ENCODE results near the gene MRPL30.
"Not testable (repeated sequence)": the region's sequence is repeated elsewhere in the genome, so short reads cannot be mapped to it uniquely, and the experiment has no call there.

Gene MRPL30

GRCh38 chr2:99183025-99183424 lies 2.0 kb downstream of the MRPL30 start:
- no peak for TF ChIP-seq Cebpa-rat (IDR thresholded peaks at IDR 0.05)
- Histone ChIP-seq H3K4me1 (peaks cover 25% of the 10 kb centered on the region), H3K36me3 (peaks cover 20% of the 10 kb centered on the region), H3K27me3 (no peaks in the 10 kb centered on the region), H3K4me3 (no peak overlapping the region), H3K9me3 (no peaks in the 10 kb centered on the region), H4K20me1 (peaks cover 46% of the 10 kb centered on the region), H3K27ac (no peak overlapping the region), H3K4me2 (no peak overlapping the region), H3K9ac (no peak overlapping the region)

DNA sequence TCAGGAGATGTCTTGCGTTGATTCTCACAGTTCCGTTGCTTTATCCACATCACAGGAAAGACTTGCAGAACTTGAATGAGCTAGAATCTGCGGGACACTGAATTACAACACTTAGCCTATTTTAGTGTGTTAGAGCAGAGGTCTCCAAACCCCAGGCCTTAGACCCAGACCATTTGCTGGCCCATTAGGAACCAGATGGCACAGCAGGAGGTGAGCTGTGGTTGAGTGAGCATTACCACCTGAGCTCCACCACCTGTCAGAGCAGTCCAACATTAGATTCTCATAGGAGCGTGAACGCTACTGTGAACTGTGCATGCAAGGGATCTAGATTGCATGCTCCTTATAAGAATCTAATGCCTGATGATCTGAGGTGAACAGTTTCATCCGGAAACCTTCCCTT lies 3.8 kb downstream of the MRPL30 start:
- Histone ChIP-seq H3K36me3 (peaks cover 36% of the 10 kb centered on the region), H3K9ac (no peak overlapping the region), H3K4me2 (no peak overlapping the region), H3K4me3 (no peak overlapping the region), H3K4me1 (peaks cover 16% of the 10 kb centered on the region), H3K27ac (no peak overlapping the region), H3K27me3 (no peaks in the 10 kb centered on the region), H3K9me3 (no peaks in the 10 kb centered on the region), H4K20me1 (peaks cover 43% of the 10 kb centered on the region)
- TF ChIP-seq Cebpa-rat (IDR thresholded peaks at IDR 0.05), result no peak

DNA sequence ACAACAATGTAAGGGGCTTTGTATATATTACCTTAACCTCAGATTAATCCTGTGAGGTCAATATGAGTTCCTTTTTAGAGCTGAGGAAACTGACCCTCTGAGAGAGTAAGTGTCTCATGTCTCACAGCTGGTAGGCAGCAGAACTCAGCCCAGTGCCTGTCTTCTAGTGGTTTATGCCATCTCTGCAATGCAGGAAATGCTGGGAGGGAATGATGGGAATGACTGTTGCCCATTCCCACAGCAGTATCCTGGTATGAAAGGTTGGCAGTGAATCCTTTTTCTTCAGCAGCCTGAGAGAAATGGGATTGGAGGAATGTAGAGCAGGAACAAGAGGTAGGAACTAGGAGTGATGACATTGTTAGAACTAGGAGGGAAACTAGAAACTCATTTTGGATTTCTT lies 6.0 kb downstream of the MRPL30 start:
- H4K20me1 ChIP-seq, result peaks cover 43% of the 10 kb centered on the region
- no peak overlapping the region for H3K4me3 ChIP-seq
- no peaks in the 10 kb centered on the region for H3K27me3 ChIP-seq
- peaks cover 5% of the 10 kb centered on the region for H3K4me1 ChIP-seq
- no peak for TF ChIP-seq Cebpa-rat (IDR thresholded peaks at IDR 0.05)
- no peak overlapping the region for H3K9ac ChIP-seq
- H3K4me2 ChIP-seq, result no peak overlapping the region
- H3K9me3 ChIP-seq, result no peaks in the 10 kb centered on the region
- peaks cover 58% of the 10 kb centered on the region for H3K36me3 ChIP-seq
- H3K27ac ChIP-seq, result no peak overlapping the region

DNA sequence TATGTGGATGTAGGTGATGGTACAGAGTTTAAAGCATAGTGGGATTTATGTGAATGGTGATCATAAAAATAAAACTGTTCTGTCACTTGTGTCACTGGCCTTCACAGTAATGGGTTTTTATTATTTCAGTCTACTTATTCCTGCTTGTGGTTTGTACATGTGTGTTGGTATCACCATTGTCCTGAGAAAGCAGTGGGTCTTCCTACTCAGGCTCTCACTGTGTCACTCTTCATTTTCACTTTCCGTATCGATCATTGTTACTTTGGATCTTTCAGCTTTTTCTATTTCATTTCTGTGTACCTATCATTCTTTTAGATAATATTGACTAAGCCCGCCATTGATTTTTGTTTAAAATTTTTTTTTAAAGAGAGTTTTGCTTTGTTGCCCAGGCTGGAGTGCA lies 7.4 kb downstream of the MRPL30 start:
- H3K4me1 ChIP-seq, result no peaks in the 10 kb centered on the region
- H4K20me1 ChIP-seq, result peaks cover 43% of the 10 kb centered on the region
- H3K4me3 ChIP-seq, result no peak overlapping the region
- no peak overlapping the region for H3K27ac ChIP-seq
- H3K9ac ChIP-seq, result no peak overlapping the region
- H3K4me2 ChIP-seq, result no peak overlapping the region
- H3K27me3 ChIP-seq, result no peaks in the 10 kb centered on the region
- H3K9me3 ChIP-seq, result no peaks in the 10 kb centered on the region
- H3K36me3 ChIP-seq, result peaks cover 68% of the 10 kb centered on the region
- TF ChIP-seq Cebpa-rat (IDR thresholded peaks at IDR 0.05), result no peak

- H3K4me1 ChIP-seq, result no peaks in the 10 kb centered on the region
- H3K27ac ChIP-seq, result no peak overlapping the region
- H3K27me3 ChIP-seq, result no peaks in the 10 kb centered on the region
- no peaks in the 10 kb centered on the region for H3K9me3 ChIP-seq
- no peak overlapping the region for H3K4me2 ChIP-seq
- no peak overlapping the region for H3K9ac ChIP-seq
- H3K36me3 ChIP-seq, result peaks cover 88% of the 10 kb centered on the region
- no peak overlapping the region for H3K4me3 ChIP-seq
- peaks cover 26% of the 10 kb centered on the region; the same call in 1 of the 2 replicates for H4K20me1 ChIP-seq
- no peak for TF ChIP-seq Cebpa-rat (IDR thresholded peaks at IDR 0.05)
Observed at GRCh38 chr2:99190548-99190947, 9.6 kb downstream of the MRPL30 start.

DNA sequence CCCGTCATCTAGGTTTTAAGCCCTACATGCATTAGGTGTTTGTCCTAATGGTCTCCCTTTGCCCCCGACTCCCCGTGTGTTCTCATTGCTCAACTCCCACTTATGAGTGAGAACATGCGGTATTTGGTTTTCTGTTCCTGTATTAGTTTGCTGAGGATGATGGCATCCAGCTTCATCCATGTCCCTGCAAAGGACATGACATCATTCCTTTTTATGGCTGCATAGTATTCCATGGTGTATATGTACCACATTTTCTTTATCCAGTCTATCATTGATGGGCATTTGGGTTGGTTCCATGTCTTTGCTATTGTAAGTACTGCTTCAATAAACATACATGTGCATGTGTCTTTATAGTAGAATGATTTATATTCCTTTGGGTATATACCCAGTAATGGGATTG lies 11.4 kb downstream of the MRPL30 start:
- not testable (repeated sequence) for H3K4me1 ChIP-seq, H4K20me1 ChIP-seq, H3K27me3 ChIP-seq, H3K4me2 ChIP-seq, H3K4me3 ChIP-seq, H3K9me3 ChIP-seq, H3K27ac ChIP-seq, H3K9ac ChIP-seq
- H3K36me3 ChIP-seq, result peaks cover 92% of the 10 kb centered on the region

DNA sequence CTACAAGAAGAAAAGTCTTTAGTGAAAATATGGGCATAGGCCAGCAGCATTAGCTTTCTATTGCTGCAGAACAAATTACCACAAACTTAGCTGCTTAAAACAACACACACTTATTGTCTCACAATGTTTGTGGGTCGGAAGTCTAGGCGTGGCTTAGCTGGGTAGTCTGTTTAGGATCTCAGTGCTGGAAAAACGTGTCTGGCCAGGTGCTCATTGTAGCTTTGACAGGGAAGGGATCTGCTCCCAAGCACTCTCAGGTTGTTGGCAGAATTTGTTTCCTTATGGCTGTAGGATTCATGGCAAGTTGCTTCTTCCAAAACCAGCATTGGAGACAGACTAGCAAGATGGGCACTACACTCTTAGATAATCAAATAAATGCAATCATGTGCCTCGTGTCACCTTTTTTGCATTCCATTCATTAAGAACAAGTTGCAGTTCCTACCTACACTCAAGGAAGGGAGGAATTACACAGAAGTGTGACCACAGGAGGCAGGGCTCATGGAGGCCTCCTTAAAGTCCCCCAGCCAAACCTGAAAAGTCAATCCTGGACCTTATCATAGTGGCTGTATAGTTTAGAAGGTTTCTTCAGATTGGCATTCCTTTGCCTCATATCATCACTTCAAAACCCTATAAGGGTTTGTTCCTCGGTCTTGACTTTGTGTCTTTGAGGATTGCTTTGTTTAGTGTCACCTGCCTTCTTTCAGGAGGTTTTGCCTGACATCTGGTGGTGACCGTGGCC lies 17.3 kb downstream of the MRPL30 start:
- Histone ChIP-seq H3K27ac (no peak overlapping the region), H3K4me1 (no peaks in the 10 kb centered on the region), H3K36me3 (peaks cover 60% of the 10 kb centered on the region), H4K20me1 (no peaks in the 10 kb centered on the region), H3K4me2 (no peak overlapping the region), H3K9ac (no peak overlapping the region), H3K27me3 (no peaks in the 10 kb centered on the region), H3K9me3 (no peaks in the 10 kb centered on the region), H3K4me3 (no peak overlapping the region)
- TF ChIP-seq Cebpa-rat (IDR thresholded peaks at IDR 0.05), result no peak

GRCh38 chr2:99200076-99200800 lies 19.3 kb downstream of the MRPL30 start:
- Histone ChIP-seq H3K27ac (no peak overlapping the region), H3K4me2 (no peak overlapping the region), H3K9ac (no peak overlapping the region), H3K9me3 (peaks cover 12% of the 10 kb centered on the region), H3K36me3 (peaks cover 42% of the 10 kb centered on the region), H3K4me1 (no peaks in the 10 kb centered on the region), H3K27me3 (no peaks in the 10 kb centered on the region), H3K4me3 (no peak overlapping the region), H4K20me1 (no peaks in the 10 kb centered on the region)
- TF ChIP-seq Cebpa-rat (IDR thresholded peaks at IDR 0.05), result no peak

GRCh38 chr2:99201959-99202678 lies 21.1 kb downstream of the MRPL30 start:
- H3K4me1 ChIP-seq, result no peaks in the 10 kb centered on the region
- no peak overlapping the region for H3K27ac ChIP-seq
- H3K9ac ChIP-seq, result no peak overlapping the region
- H3K4me2 ChIP-seq, result no peak overlapping the region
- no peaks in the 10 kb centered on the region for H3K27me3 ChIP-seq
- no peak for TF ChIP-seq Cebpa-rat (IDR thresholded peaks at IDR 0.05)
- peaks cover 23% of the 10 kb centered on the region for H3K36me3 ChIP-seq
- peaks cover 28% of the 10 kb centered on the region for H3K9me3 ChIP-seq
- no peak overlapping the region for H3K4me3 ChIP-seq
- H4K20me1 ChIP-seq, result no peaks in the 10 kb centered on the region

- Histone ChIP-seq H3K27me3 (no peaks in the 10 kb centered on the region), H3K4me1 (no peaks in the 10 kb centered on the region), H3K4me2 (no peak overlapping the region), H3K27ac (no peak overlapping the region), H3K9ac (no peak overlapping the region), H4K20me1 (no peaks in the 10 kb centered on the region), H3K4me3 (no peak overlapping the region), H3K9me3 (peaks cover 28% of the 10 kb centered on the region), H3K36me3 (peaks cover 12% of the 10 kb centered on the region; the same call in 1 of the 2 replicates)
- TF ChIP-seq Cebpa-rat (IDR thresholded peaks at IDR 0.05), result no peak
Observed at GRCh38 chr2:99205491-99205890, 24.5 kb downstream of the MRPL30 start.

Data from BLaER1 (cell line).